HG02571 (cell line): Measurements from ENCODE around the gene SCAMP3.
"Not testable (repeated sequence)": the region's sequence is repeated elsewhere in the genome, so short reads cannot be mapped to it uniquely, and the experiment has no call there.

Experiments used
- ATAC-seq: cut with Tn5 transposase; IDR thresholded peaks from one replicate; pipeline ENCODE4 v1.9.1; 2021; ENCODE audit warnings: mild to moderate bottlenecking, moderate library complexity; ENCODE audit not compliant: unreplicated experiment

Gene SCAMP3

GRCh38 chr1:155232001-155232978 is 29.9 kb downstream of the SCAMP3 start:
- not testable (repeated sequence) for ATAC-seq

GRCh38 chr1:155231302-155231701 is 30.9 kb downstream of the SCAMP3 start:
- ATAC-seq, result not testable (repeated sequence)

GRCh38 chr1:155228096-155228427 is 34.1 kb downstream of the SCAMP3 start:
- no peak for ATAC-seq

- ATAC-seq, result peak; percentile 92
These were observed 34.7 kb downstream of the SCAMP3 start for GRCh38 chr1:155227261-155228095.

- no peak for ATAC-seq
These were observed 35.3 kb downstream of the SCAMP3 start for GRCh38 chr1:155226910-155227260.

GRCh38 chr1:155226188-155226909 is 35.8 kb downstream of the SCAMP3 start:
- no peak for ATAC-seq

- ATAC-seq, result not testable (repeated sequence)
These were observed 36.8 kb downstream of the SCAMP3 start for GRCh38 chr1:155225404-155225759.

- ATAC-seq, result no peak
These were observed 39.1 kb downstream of the SCAMP3 start for GRCh38 chr1:155223047-155223446.

- not testable (repeated sequence) for ATAC-seq
These were observed 41.8 kb downstream of the SCAMP3 start for GRCh38 chr1:155220211-155220965.

GRCh38 chr1:155219592-155220031 is 42.5 kb downstream of the SCAMP3 start:
- ATAC-seq, result no peak

GRCh38 chr1:155218854-155219591 is 43.1 kb downstream of the SCAMP3 start:
- no peak for ATAC-seq

- not testable (repeated sequence) for ATAC-seq
These were observed 47.5 kb downstream of the SCAMP3 start for GRCh38 chr1:155214702-155215101.

GRCh38 chr1:155212051-155212440 is 50.1 kb downstream of the SCAMP3 start:
- ATAC-seq, result not testable (repeated sequence)

GRCh38 chr1:155211381-155212050 is 50.6 kb downstream of the SCAMP3 start:
- not testable (repeated sequence) for ATAC-seq

GRCh38 chr1:155210314-155211104 is 51.7 kb downstream of the SCAMP3 start:
- no peak for ATAC-seq

GRCh38 chr1:155209312-155209721 is 52.8 kb downstream of the SCAMP3 start:
- no peak for ATAC-seq

- ATAC-seq, result peak; percentile 77
These were observed 53.4 kb downstream of the SCAMP3 start, which contains the start of gene MTX1 for GRCh38 chr1:155208541-155209311. Gene MTX1, plus strand, starts transcription at chr1:155208695. Its CDS starts 110 bp downstream, at chr1:155208805.
